ENCODE data around the gene EME1. TPM values are rescaled to one million over a fixed set of nuclear protein-coding genes. Genes with fewer than 3 reads are reported as not detected.
"Not testable (repeated sequence)": the region's sequence is repeated elsewhere in the genome, so short reads cannot be mapped to it uniquely, and the experiment has no call there.

The EME1 gene
- total RNA-seq, 1 experiment from 2014 or later: 21.6 TPM

GRCh38 chr17:50420419-50421112 lies 47.5 kb downstream of the EME1 start:
- no peak for DNase-seq (ENCODE audit: low spot score)
- in situ Hi-C loops (cut with HindIII; ENCODE audit: low sequenced_read_pairs): no loop called here

- no peak for DNase-seq (ENCODE audit: low spot score)
- in situ Hi-C loops (cut with HindIII; ENCODE audit: low sequenced_read_pairs): no loop called here
These were observed 48.5 kb downstream of the EME1 start for GRCh38 chr17:50421308-50422051.

GRCh38 chr17:50422738-50423137 lies 49.7 kb downstream of the EME1 start:
- in situ Hi-C loops (cut with HindIII; ENCODE audit: low sequenced_read_pairs): no loop called here
- DNase-seq (ENCODE audit: low spot score): no peak

GRCh38 chr17:50423553-50424159 lies 50.6 kb downstream of the EME1 start:
- in situ Hi-C loops (cut with HindIII; ENCODE audit: low sequenced_read_pairs): no loop called here
- DNase-seq (ENCODE audit: low spot score): no peak

GRCh38 chr17:50424246-50424995 lies 51.4 kb downstream of the EME1 start:
- in situ Hi-C loops (cut with HindIII; ENCODE audit: low sequenced_read_pairs): no loop called here

GRCh38 chr17:50424996-50425681 lies 52.1 kb downstream of the EME1 start:
- no peak for DNase-seq (ENCODE audit: low spot score)
- in situ Hi-C loops (cut with HindIII; ENCODE audit: low sequenced_read_pairs): loop anchor here (5.0 kb wide), 1 partner anchor 47 kb away; no protein-coding TSS in a partner anchor

More at GRCh38 chr17:50424246-50424995, 51.4 kb downstream of the EME1 start:
- DNase-seq (ENCODE audit: low spot score): no peak

- no peak for DNase-seq (ENCODE audit: low spot score)
- in situ Hi-C loops (cut with HindIII; ENCODE audit: low sequenced_read_pairs): loop anchor here (5.0 kb wide), 1 partner anchor 46 kb away; no protein-coding TSS in a partner anchor
These were observed 52.8 kb downstream of the EME1 start, which contains the start of gene ACSF2 for GRCh38 chr17:50425682-50426471. TSS of gene ACSF2 (plus strand) at chr17:50426218. CDS start at chr17:50426262, 44 bp downstream.

GRCh38 chr17:50426472-50426782 lies 53.4 kb downstream of the EME1 start:
- DNase-seq (ENCODE audit: low spot score): no peak
- in situ Hi-C loops (cut with HindIII; ENCODE audit: low sequenced_read_pairs): loop anchor here (5.0 kb wide), 1 partner anchor 46 kb away; no protein-coding TSS in a partner anchor

GRCh38 chr17:50426814-50427787 lies 54.1 kb downstream of the EME1 start:
- DNase-seq (ENCODE audit: low spot score): no peak
- in situ Hi-C loops (cut with HindIII; ENCODE audit: low sequenced_read_pairs): loop anchor here (5.0 kb wide), 1 partner anchor 45 kb away; no protein-coding TSS in a partner anchor

- not testable (repeated sequence) for DNase-seq (ENCODE audit: low spot score)
These were observed 55.1 kb downstream of the EME1 start for GRCh38 chr17:50428126-50428525.

GRCh38 chr17:50428831-50429424 lies 55.9 kb downstream of the EME1 start:
- in situ Hi-C loops (cut with HindIII; ENCODE audit: low sequenced_read_pairs): loop anchor here (5.0 kb wide), 1 partner anchor 43 kb away; no protein-coding TSS in a partner anchor

More at GRCh38 chr17:50428126-50428525, 55.1 kb downstream of the EME1 start:
- in situ Hi-C loops (cut with HindIII; ENCODE audit: low sequenced_read_pairs): loop anchor here (5.0 kb wide), 1 partner anchor 44 kb away; no protein-coding TSS in a partner anchor

GRCh38 chr17:50429793-50430192 lies 56.8 kb downstream of the EME1 start:
- no peak for DNase-seq (ENCODE audit: low spot score)
- in situ Hi-C loops (cut with HindIII; ENCODE audit: low sequenced_read_pairs): loop anchor here (5.0 kb wide), 1 partner anchor 43 kb away; no protein-coding TSS in a partner anchor

More at GRCh38 chr17:50428831-50429424, 55.9 kb downstream of the EME1 start:
- DNase-seq (ENCODE audit: low spot score): no peak
